Right lobe of liver (tissue), 4 donors: ENCODE results near the gene PLXNB3.

Experiments used
- POLR2A ChIP-seq: fragments of 450-650 bp; IDR thresholded peaks from one replicate; pipeline ENCODE4 v1.6.1; 2017; ENCODE audit warnings: antibody characterized with exemption, mild to moderate bottlenecking
- TF ChIP-seq, protein P1 (sequence below), 4 donors: fragments of 200-600 bp in 3 of 4; fragments of 450-650 bp in 1 of 4; IDR thresholded peaks; one replicate each; pipeline versions ENCODE4 v1.5.1 to v1.8.0; 2016 to 2022; ENCODE audit warnings: antibody characterized with exemption in 4 of 4, mild to moderate bottlenecking in 2 of 4
- donor health status: DM: no; HTN: no; CAD: no.
- donor health status: DM: no; HTN: no; CAD: no.
- donor health status: DM: no; HTN: yes; CAD: no.

DNA sequence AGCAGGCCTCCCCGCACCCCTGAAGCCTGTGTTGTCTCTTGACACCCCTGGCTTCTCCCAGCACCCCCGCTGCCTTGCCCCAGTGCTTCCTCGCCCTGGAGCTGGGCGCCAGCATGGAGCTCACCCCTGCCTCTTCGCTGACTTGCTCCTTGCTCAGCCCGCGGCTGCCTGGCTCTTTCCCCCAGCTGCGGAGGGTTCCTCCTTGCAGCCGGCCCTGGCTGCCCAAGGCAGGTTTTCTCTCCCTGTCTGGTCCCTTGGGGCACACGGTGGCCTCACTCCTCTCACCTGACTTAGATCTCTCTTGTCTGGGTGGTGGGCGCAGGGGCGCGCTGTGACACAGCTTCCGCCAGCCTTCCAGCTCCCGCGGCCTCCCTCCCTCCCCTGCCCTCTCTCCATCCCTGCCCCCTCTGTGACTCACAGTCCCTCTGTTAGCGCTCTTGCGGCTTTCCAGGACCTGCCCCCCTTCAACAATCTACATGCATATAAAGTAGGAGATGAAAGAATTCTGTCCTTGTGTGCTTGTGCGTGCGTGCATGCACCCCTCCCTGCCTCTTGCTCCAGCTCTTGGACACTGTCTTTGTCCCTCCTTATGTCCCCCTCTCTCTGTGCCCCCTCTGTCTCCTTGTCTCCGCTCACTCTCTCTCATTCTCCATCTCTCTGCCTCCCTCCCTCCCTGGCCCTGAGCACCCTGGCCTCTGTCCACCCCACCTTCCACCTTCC is 2.2 kb downstream of the PLXNB3 start:
- TF ChIP-seq, protein P1, sequence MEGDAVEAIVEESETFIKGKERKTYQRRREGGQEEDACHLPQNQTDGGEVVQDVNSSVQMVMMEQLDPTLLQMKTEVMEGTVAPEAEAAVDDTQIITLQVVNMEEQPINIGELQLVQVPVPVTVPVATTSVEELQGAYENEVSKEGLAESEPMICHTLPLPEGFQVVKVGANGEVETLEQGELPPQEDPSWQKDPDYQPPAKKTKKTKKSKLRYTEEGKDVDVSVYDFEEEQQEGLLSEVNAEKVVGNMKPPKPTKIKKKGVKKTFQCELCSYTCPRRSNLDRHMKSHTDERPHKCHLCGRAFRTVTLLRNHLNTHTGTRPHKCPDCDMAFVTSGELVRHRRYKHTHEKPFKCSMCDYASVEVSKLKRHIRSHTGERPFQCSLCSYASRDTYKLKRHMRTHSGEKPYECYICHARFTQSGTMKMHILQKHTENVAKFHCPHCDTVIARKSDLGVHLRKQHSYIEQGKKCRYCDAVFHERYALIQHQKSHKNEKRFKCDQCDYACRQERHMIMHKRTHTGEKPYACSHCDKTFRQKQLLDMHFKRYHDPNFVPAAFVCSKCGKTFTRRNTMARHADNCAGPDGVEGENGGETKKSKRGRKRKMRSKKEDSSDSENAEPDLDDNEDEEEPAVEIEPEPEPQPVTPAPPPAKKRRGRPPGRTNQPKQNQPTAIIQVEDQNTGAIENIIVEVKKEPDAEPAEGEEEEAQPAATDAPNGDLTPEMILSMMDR (IDR thresholded peaks at IDR 0.05): no peak
- TF ChIP-seq POLR2A: no peak
